Activated CD8-positive, alpha-beta memory T cell treated with anti-CD3 and anti-CD28 coated beads, Interleukin-2, amount 50 U/mL, for 24 hours (primary cell): Measurements from ENCODE around the gene ZER1.
A peak's percentile ranks its signal among the peaks of the same experiment; 100 is the strongest.

Experiments
- DNase-seq: peaks from one replicate; pipeline ENCODE4 v3.0.0-alpha.2; 2020; ENCODE audit errors: extremely low read depth

Gene ZER1

DNA sequence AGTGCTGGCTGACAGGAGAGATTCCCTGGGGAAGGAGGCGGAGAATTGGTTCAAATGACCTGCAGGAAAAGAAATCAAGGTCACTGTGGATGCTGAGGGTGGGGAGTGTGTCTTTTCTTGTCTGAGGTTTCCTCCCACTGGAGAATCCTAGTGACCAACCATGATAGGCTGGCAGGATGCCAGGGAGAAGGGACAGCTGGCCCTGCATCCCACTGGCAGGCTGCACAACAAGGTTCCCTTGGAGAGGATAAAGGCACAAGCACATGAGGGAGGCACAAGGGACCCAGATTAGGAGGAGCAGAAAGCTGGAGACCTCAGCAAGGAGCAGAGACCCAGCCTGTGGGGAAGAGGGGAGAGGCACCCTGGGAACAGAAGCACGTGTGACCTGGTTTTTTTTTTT is 36.4 kb downstream of the ZER1 start:
- DNase-seq = no peak

GRCh38 chr9:128733256-128733655 is 38.5 kb downstream of the ZER1 start:
- DNase-seq = no peak

DNA sequence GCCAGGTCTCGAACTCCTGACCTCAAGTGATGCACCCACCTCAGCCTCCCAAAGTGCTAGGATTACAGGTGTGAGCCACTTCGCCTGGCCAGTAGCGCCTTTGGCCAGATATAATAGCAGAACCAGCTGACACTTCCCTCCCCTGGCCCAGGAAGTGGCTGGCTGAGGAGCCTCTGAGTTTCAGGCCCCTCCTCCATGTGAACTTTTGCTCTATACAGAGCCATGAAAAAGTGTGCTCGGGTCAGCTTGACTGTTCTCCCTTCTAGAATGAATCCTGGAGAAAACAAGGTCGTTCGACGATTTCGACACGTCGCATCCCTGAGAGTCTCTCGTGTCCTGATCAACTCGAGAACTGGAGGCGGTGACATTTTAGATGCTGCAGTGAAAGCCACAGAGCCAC is 39.2 kb downstream of the ZER1 start:
- DNase-seq = no peak

- no peak for DNase-seq
Observed at GRCh38 chr9:128731691-128732090, 40.0 kb downstream of the ZER1 start.

- DNase-seq = no peak
Observed at GRCh38 chr9:128731093-128731492, 40.6 kb downstream of the ZER1 start.

- no peak for DNase-seq
Observed at GRCh38 chr9:128729766-128730517, 41.8 kb downstream of the ZER1 start.

GRCh38 chr9:128729302-128729701 is 42.4 kb downstream of the ZER1 start:
- DNase-seq = no peak

DNA sequence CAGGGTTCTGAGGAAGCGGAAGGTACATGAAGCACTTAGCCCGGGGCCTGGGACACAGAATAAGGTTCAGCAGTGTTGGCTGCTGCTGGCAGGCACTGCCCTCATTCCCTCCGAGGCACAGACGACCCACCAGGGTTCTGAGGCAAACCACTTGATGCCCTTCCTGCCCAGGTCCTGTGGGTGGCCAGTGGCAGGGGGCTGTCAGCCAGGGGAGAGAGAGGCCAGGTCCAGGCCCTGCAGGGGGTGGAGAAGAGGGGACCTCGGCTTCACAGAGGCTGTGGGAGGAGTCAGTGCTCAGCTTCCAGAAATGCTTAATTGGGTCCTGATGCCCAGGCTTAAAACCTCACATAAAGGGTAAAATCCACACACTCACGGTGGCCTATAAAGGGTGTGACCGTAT is 43.4 kb downstream of the ZER1 start:
- no peak for DNase-seq

DNA sequence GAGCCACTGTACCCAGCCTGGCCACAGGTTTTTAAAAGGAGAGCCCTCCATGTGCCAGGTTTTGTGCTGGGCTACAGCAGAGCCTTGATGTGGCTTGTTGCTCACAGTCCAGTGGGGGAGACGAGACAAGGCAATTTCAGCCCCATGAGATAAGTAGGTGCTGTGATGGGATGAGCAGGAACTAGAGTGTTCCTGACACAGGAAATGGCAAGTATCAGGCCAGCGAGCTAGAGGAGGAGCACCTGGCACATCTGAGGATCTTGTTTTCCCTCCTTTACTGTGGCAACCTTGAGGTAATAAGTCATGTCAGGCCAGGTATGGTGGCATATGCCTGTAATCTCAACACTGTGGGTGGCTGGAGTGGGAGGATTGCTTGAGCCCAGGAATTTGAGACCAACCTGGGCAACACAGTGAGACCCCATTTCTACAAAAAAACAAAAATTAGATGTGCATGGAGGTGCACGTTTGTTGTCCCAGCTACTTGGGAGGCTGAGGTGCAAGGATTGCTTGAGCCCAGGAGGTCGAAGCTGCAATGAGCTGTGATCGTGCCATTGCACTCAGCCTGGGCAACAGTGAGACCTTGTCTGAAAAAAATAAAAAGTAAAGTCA is 44.0 kb downstream of the ZER1 start:
- no peak for DNase-seq

- DNase-seq = no peak
Observed at GRCh38 chr9:128724744-128725211, 46.9 kb downstream of the ZER1 start.

DNA sequence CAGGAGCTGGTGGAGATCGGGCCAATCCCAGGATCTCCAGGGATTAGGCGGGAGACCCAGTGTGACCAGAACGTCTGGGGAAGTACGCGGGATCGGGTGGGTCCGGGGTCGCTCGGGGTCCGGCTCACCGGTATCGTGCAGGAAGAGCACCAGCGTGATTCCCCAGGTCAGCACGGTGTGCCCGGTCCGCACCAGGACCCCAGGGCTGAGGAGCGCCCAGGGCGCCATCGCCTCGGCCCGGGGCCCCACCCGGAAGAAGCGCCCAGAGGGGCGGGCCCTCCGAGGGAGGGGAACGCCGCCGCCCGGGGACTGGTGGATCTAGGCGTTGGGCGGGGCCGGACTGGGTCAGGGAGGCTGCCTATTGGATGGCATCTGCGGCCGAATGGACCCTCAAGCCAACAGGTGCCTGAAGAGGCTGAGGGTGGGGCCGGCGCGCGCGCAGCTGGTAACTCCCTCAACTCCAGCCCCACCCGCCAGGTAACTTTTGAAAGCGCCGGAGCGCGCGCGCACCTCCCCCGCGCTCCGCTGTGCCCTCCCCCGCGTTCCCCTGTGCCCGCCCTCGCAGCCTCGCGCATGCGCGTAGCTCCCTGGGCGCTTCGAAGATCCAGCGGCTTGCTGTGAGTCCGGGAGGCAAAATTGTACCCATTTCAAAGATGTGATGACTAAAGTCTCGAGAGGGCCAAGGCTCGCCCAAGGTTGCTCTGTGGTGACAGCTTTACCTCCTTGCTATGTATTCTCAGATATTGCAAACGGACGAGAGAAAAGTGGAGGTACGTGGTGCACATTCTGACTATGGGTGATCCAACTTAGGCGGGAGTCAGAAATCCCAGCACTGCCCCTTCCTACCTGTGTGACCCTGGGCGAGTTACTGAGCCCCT is 47.6 kb downstream of the ZER1 start, which contains the start of gene ZDHHC12:
Gene ZDHHC12, minus strand, starts transcription at position 262 of the 878 bp plus-strand sequence. Its CDS starts 34 bp downstream, at position 228.
- DNase-seq = peak; percentile 96

DNA sequence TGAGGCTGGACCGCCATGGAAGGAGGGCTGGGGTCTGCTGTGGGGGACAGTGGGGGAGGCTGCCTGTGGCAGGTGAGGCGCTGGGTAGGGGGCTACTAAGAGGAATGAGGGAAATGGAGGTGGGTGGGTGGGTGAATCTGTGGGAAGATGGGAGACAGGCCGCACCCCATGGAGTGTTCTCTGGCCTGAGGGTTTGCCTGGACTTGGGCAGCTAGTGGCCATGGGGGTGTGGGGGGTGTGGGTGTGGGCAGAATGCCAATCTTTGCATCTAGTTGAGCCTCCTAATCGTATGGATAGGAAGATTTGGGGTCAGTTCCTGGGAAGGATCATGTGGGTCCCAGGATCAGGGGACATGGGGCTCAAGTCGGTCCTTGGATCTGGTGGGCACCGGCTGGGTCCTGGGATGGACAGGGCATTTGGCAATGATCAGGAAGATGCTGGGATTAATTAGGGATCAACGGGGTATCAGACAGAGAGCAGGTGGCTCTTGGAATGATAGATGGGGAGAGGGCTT is 48.3 kb downstream of the ZER1 start:
- no peak for DNase-seq

GRCh38 chr9:128722380-128723351 is 49.1 kb downstream of the ZER1 start:
- DNase-seq = no peak

DNA sequence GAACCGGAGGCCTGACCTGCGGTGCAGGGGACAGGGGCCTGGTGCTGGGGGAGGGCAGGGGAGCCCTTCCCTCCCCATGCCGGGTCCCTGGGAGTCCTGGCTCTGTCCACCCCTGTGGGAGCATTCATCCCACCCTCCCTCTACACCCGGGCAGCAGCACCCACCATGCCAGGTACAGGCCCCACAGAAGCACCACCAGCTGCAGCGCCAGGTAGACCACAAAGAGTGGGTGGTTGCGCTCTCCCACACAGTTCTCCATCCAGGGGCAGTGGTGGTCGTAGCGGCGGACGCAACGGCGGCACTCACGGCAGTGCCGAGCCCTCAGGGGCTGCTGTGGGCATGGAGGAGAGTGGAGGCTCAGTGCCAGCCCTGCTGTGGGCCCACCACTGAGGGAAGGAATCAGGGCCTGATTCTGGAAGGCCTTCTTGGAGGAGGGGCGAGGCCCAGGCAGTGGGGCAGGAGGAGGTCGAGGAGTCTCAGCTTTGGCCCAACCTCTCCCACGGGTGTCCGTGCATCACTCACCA is 50.2 kb downstream of the ZER1 start:
- no peak for DNase-seq

DNA sequence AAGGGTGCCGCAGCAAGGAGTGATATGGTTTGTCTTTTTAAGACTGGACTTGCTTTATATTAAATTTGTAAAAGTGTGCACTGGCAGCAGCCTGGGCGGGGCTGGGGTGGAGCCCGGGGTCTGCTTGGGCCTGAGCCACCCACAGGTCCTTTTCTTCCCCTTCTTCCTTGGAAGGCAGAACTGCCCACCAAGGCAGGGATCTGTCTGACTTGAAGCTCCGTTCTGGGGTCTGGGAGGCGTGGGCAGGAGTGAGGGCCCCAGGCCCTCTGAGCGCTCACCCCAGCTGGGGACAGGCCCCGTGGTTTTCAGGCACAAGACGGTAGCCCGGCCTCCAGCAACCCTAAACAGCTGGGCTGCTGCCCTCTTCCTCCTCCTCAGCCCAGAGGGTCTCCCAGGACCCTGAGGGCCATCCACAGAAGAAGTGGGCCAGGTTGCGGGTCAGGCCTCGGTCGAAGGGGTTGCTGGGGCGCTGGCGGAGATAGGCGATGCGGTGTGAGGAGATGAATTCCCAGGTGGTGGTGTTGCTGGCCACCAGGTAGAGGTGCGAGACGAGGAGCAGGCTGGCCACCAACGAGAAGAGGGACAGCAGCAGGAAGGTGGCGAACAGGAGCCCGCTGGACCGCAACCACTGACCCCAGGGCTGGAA is 50.8 kb downstream of the ZER1 start:
- no peak for DNase-seq

GRCh38 chr9:128719919-128720605 is 51.7 kb downstream of the ZER1 start:
- no peak for DNase-seq

- no peak for DNase-seq
Observed at GRCh38 chr9:128718475-128718874, 53.3 kb downstream of the ZER1 start.

GRCh38 chr9:128718047-128718446 is 53.7 kb downstream of the ZER1 start:
- no peak for DNase-seq

- no peak for DNase-seq
Observed at GRCh38 chr9:128716581-128717254, 55.0 kb downstream of the ZER1 start.
